GM10847 (cell line): ENCODE measurements around the gene GPX2.
A peak's percentile ranks its signal among the peaks of the same experiment; 100 is the strongest.

Experiments used
- POLR2A ChIP-seq: IDR thresholded peaks from 2 replicates; pipeline ENCODE4 v1.6.1; 2011; ENCODE audit not compliant: insufficient read length; ENCODE audit errors: extremely low read depth

Gene GPX2

DNA sequence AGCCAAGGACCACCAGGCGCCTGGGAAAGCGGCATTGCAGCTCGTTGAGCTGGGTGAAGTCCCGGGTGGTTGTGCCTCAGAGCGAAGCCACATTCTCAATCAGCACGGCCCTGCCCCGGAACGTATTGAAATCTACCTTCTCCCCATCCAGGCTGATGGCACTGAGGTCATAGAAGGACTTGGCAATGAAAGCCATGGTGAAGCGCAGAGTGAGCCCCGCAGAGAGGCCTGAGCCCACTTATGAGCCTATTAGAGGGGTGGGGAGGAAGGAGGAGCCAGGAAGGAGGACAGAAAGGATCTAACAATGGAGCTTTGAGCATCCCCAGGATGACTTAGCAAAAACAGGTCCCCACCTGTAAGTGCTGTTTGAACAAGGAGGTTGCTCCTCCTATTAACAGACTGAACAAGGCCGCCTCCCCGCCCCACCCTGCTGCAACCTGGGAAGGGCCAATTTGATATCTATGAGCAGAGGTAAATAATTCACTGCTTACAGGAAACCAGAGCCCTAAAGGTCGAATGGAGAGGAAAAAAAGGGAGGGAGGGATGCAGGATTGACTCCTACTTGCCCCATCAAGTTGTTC lies at the start of gene GPX2:
Gene GPX2 (minus strand): TSS at position 215 of the 581 bp plus-strand sequence. CDS start 19 bp downstream, at position 196.
- TF ChIP-seq POLR2A, result no peak

DNA sequence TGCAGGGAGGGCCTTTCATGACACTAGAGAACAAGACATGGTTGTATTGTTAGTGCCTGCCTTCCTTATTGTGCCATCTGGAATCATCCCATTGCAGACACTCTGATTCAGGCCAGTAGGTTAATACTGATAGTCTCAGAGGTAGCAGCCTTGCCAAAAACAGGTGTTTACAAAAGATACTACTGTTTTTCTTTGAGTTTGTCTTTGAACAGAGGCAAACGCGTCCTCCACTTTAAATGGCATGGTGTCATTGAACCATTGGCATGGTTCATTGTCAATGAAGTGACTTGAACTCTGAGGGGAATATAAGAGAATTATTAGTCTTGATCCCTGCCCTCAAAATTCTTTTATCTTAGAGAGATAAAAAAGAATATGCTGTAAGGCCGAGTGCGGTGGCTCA lies 48.4 kb upstream of the GPX2 start:
- no peak for TF ChIP-seq POLR2A

DNA sequence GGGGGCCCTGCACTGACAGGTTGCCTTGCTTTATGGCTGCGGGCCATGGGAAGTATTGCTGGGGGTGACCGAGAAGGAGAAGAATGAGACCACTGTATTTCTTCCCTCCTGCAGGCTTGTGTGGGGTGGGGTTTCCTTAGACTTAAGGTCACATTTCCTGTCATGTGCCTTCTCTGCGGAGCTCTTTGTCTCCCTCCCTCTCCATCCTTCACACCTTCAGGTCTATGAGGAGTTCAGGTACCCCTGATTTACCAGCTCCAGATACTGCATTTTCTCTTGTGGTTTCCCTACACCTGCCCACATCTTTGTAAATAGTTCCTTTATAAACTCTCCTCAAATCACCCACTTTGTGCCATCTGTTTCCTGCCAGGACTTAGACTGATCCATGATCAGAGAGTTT lies 47.8 kb upstream of the GPX2 start:
- no peak for TF ChIP-seq POLR2A

GRCh38 chr14:64987438-64987767 lies 44.9 kb upstream of the GPX2 start:
- no peak for TF ChIP-seq POLR2A

- TF ChIP-seq POLR2A, result peak; percentile 37
Observed at GRCh38 chr14:64986648-64987437, 44.3 kb upstream of the GPX2 start, which contains the start of gene FNTB. Gene FNTB (plus strand): TSS chr14:64986895. CDS start chr14:64986954, 59 bp downstream.

DNA sequence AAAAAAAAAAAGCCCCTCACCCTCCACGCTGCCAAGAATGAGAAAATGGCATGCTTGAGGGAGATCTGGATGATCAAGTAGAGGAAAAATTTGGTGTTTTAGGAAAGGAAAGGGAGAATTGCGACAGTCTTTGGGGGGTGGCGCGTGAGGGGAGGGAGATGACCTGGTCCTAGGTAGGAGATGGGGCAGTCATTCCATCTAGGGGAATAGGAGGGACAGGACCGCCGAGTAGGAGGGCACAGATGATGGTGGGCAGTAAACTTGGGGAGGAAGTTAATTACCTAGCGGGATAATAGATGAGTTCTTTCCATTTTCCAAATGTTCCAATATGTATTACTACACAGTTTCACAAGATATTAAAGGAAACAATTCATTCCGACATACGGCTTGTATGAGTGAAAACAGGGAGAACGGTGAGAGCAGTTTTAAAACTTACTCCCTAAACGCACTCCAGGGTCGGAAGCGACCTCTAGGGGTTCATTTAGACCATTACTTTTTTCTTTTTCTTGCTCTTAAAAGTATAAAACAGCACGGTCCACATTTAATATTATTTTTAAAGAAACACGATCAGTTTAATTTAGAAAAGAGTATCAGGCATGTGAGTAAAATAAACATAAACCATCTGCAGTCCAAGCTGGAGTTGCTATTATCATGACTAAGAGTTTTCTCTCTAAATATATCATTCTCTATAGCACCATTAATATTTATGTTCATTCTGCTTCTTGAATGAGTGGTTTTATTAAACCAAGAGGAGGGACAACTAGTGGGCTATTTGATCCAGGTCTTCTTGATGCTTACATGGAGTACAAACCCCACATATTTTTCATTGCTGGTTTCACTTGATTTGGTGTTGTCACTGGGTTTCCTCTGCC lies 41.1 kb upstream of the GPX2 start:
- no peak for TF ChIP-seq POLR2A

DNA sequence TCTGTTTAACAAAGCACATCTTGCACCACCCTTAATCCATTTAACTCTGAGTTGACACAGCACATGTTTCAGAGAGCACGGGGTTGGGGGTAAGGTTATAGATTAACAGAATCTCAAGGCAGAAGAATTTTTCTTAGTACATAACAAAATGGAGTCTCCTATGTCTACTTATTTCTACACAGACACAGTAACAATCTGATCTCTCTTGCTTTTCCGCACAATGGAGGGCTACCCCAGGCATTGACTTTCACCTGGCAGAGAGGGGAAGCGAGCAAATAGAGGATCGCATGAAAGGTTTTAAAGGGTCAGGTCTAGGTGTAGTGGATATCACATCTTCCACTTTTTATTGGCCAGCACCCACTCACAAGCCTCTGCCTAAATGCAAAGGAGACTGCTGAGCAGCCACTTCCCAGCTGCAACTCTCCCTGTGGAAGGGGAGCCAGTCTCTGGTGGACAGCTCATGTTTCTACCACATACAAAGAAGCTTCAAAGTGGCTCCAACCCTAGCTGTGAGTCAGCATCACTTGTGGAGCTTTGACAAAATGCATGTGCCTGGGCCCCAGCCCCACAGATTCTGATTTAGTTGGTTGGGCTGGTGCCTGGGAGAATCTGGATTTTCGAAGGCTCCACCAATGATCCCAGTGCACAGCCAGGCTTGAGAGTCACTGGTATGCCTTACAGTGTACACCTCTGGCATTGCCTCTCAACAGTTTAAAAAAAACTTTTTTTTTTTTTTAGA lies 37.0 kb upstream of the GPX2 start:
- TF ChIP-seq POLR2A, result no peak

GRCh38 chr14:64974563-64974962 lies 32.0 kb upstream of the GPX2 start:
- no peak for TF ChIP-seq POLR2A

DNA sequence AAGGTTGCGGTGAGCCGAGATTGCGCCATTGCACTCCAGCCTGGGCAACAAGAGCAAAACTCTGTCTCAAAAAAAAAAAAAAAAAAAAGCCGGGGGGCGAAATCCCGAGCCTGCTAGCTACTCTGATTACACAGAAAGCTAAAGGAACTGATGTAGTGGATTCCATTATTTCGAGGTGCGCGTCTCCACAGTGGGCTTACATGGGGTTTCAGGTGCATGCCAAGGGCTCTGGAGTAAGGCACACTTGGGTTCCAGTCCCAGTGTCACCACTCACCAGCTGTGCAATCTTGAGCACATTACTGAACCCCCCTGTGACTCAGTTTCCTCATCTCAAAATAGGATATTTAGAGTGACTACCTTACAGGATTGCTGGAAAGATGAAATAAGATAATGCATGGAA lies 31.3 kb upstream of the GPX2 start:
- no peak for TF ChIP-seq POLR2A

GRCh38 chr14:64973026-64973442 lies 30.5 kb upstream of the GPX2 start:
- no peak for TF ChIP-seq POLR2A

DNA sequence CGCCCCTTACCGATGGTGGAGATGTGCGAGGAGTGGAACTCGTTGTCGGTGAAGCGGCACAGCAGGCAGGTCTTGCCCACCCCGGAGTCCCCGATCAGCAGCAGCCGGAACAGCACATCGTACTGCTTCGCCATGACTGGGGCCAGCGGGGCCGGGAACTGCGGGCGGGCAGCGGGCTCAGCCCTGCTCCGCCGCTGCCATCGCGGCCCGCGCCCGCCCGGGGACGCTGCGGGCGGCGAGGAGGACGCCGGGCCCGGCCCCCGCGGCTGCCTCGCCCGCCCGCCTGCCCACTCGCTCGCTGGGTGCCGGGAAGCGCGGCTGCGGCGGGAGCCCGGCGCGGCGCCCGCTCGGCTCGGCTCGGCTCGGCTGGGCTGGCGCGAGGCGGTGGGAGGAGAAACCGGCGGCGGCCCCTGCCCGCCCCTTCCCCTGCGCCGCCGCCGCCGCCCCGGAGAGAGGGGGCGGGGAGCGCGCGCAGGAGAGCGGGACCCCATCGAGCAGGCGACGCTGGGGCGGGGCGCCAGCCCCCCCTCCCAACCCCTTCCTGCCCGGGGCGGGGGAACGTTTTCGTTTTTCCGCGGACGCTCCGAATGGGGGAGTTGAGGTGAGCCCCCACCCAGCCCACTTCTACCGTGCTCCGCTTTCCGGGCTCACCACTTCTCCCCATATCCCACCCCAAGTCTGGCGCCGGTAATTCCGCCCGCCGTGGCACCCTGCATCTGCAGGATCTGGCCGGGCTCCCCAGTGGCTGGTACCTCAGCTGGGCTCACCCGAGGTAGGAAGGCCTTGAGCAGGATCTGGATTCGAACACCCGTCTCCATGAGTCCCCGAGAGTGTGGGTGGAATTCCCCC lies 29.6 kb upstream of the GPX2 start, which contains the start of gene RAB15:
Gene RAB15 (minus strand): TSS at position 394 of the 849 bp plus-strand sequence. CDS start 260 bp downstream, at position 134.
- no peak for TF ChIP-seq POLR2A

DNA sequence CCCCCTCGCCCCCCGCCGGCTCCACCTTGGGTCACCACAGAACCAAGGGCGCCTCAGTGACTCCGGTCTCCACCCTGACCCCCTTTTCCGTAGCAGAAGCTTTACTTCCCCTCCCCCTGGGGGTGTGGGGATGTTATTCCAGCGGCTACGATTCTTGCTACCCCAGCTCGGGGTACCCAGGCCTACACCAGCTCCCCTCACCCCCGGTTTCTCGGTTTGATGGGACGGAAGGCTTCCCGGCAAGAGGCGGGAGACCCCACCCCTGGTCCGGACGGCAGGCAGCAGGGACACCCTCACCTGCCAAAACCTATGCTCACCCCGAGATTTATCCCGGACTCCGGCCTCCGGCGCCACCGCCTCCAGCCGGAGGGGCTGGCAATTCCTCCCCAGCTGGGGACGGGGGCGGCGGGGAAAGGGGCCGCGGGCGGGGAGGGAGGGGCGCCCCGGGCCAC lies 29.0 kb upstream of the GPX2 start:
- no peak for TF ChIP-seq POLR2A

- TF ChIP-seq POLR2A, result no peak
Observed at GRCh38 chr14:64970776-64971477, 28.4 kb upstream of the GPX2 start.

- no peak for TF ChIP-seq POLR2A
Observed at GRCh38 chr14:64970041-64970440, 27.5 kb upstream of the GPX2 start.

DNA sequence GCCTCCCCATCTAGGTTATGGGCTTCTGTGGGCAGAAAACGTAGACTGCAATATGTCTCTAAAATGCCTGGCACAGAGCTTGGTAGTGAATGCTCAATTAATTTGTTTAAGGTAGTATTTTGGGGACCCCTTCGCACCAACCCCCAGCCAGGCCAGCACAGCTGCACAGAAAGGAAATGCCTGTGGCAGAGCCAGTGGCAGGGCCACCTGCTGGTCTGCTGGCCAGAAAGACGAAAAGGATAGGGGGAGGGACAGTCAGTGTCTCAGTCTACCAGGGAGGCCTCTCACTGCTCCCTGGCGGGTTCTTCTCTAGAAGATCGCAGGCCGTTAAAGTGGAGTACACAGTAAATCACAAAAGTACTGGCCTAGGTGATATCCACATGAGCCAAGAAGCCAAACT lies 26.1 kb upstream of the GPX2 start:
- no peak for TF ChIP-seq POLR2A
